H1 (cell line): ENCODE results near the gene LAIR1. TPM values are rescaled to one million over a fixed set of nuclear protein-coding genes. Genes with fewer than 3 reads are reported as not detected.

ENCODE experiments used
- CHD1 ChIP-seq: IDR thresholded peaks from 2 replicates; pipeline ENCODE4 v1.6.1; 2012; ENCODE audit warnings: low read depth, low read length, improper control_type of control experiment
- JUN ChIP-seq: IDR thresholded peaks from 2 replicates; pipeline ENCODE4 v1.6.1; 2011; ENCODE audit warnings: low read depth, mild to moderate bottlenecking, improper control_type of control experiment, low read length
- NANOG ChIP-seq: IDR thresholded peaks from 2 replicates; pipeline ENCODE4 v1.6.1; 2011; ENCODE audit warnings: low read length, low read depth, mild to moderate bottlenecking, inconsistent platforms; ENCODE audit not compliant: insufficient read depth, poor library complexity, severe bottlenecking
- SIN3A ChIP-seq, 2 experiments: IDR thresholded peaks in 1 of 2; conservative IDR thresholded peaks in 1 of 2; 2 replicates each; pipeline ENCODE4 v1.6.1; 2011 to 2012; ENCODE audit warnings: low read length in 2 of 2, improper control_type of control experiment in 1 of 2, low read depth in 1 of 2, mild to moderate bottlenecking in 1 of 2
- TAF1 ChIP-seq: IDR thresholded peaks from 2 replicates; pipeline ENCODE4 v1.6.1; 2011; ENCODE audit warnings: mild to moderate bottlenecking, low read depth, low read length
- USF2 ChIP-seq: IDR thresholded peaks from 2 replicates; pipeline ENCODE4 v1.6.1; 2011; ENCODE audit warnings: low read length, improper control_type of control experiment
- polyA plus RNA-seq, 7 experiments: library from polyadenylated mRNA; depleted of rRNA in 3 of 7; stranded (reverse) in 5 of 7; unstranded in 2 of 7; fragments of >200 nt in 5 of 7; fragments of 200-250 nt in 2 of 7; gene quantifications; 1 replicate in 5 of 7; 2 replicates in 1 of 7; 4 replicates in 1 of 7; pipeline versions ENCODE4 v1.2.1 to v1.2.3, GENCODE V29; 2011 to 2013; ENCODE audit warnings: missing spikeins in 2 of 7, mixed read lengths in 2 of 7
- total RNA-seq: library from RNA; stranded (reverse); fragmentation: NEBNext Ultra II Directional; extraction: Animal tissue kit (Norgen Biotek cat#: 25700); gene quantifications from 2 replicates; pipeline ENCODE4 v1.2.1, GENCODE V29; 2021
- TF ChIP-seq, protein P1 (sequence below): fragments of 300-600 bp; sonication (generic); IDR thresholded peaks from 2 replicates; pipeline ENCODE4 v1.7.1; 2012; ENCODE audit warnings: low read length, moderate library complexity, mild to moderate bottlenecking, inconsistent platforms; ENCODE audit not compliant: insufficient replicate concordance
- TF ChIP-seq, protein P2 (sequence below): IDR thresholded peaks from 2 replicates; pipeline ENCODE4 v1.6.1; 2012; ENCODE audit warnings: inconsistent platforms
- TF ChIP-seq, protein P3 (sequence below): IDR thresholded peaks from 2 replicates; pipeline ENCODE4 v1.6.1; 2012; ENCODE audit warnings: inconsistent platforms

Gene LAIR1
- total and polyA plus RNA-seq, 2 of the 8 experiments (the other 6 are each of a cell fraction or from before 2014, with no cell fraction given): 0.18 TPM; not detected in 1

- TF ChIP-seq, protein P1, sequence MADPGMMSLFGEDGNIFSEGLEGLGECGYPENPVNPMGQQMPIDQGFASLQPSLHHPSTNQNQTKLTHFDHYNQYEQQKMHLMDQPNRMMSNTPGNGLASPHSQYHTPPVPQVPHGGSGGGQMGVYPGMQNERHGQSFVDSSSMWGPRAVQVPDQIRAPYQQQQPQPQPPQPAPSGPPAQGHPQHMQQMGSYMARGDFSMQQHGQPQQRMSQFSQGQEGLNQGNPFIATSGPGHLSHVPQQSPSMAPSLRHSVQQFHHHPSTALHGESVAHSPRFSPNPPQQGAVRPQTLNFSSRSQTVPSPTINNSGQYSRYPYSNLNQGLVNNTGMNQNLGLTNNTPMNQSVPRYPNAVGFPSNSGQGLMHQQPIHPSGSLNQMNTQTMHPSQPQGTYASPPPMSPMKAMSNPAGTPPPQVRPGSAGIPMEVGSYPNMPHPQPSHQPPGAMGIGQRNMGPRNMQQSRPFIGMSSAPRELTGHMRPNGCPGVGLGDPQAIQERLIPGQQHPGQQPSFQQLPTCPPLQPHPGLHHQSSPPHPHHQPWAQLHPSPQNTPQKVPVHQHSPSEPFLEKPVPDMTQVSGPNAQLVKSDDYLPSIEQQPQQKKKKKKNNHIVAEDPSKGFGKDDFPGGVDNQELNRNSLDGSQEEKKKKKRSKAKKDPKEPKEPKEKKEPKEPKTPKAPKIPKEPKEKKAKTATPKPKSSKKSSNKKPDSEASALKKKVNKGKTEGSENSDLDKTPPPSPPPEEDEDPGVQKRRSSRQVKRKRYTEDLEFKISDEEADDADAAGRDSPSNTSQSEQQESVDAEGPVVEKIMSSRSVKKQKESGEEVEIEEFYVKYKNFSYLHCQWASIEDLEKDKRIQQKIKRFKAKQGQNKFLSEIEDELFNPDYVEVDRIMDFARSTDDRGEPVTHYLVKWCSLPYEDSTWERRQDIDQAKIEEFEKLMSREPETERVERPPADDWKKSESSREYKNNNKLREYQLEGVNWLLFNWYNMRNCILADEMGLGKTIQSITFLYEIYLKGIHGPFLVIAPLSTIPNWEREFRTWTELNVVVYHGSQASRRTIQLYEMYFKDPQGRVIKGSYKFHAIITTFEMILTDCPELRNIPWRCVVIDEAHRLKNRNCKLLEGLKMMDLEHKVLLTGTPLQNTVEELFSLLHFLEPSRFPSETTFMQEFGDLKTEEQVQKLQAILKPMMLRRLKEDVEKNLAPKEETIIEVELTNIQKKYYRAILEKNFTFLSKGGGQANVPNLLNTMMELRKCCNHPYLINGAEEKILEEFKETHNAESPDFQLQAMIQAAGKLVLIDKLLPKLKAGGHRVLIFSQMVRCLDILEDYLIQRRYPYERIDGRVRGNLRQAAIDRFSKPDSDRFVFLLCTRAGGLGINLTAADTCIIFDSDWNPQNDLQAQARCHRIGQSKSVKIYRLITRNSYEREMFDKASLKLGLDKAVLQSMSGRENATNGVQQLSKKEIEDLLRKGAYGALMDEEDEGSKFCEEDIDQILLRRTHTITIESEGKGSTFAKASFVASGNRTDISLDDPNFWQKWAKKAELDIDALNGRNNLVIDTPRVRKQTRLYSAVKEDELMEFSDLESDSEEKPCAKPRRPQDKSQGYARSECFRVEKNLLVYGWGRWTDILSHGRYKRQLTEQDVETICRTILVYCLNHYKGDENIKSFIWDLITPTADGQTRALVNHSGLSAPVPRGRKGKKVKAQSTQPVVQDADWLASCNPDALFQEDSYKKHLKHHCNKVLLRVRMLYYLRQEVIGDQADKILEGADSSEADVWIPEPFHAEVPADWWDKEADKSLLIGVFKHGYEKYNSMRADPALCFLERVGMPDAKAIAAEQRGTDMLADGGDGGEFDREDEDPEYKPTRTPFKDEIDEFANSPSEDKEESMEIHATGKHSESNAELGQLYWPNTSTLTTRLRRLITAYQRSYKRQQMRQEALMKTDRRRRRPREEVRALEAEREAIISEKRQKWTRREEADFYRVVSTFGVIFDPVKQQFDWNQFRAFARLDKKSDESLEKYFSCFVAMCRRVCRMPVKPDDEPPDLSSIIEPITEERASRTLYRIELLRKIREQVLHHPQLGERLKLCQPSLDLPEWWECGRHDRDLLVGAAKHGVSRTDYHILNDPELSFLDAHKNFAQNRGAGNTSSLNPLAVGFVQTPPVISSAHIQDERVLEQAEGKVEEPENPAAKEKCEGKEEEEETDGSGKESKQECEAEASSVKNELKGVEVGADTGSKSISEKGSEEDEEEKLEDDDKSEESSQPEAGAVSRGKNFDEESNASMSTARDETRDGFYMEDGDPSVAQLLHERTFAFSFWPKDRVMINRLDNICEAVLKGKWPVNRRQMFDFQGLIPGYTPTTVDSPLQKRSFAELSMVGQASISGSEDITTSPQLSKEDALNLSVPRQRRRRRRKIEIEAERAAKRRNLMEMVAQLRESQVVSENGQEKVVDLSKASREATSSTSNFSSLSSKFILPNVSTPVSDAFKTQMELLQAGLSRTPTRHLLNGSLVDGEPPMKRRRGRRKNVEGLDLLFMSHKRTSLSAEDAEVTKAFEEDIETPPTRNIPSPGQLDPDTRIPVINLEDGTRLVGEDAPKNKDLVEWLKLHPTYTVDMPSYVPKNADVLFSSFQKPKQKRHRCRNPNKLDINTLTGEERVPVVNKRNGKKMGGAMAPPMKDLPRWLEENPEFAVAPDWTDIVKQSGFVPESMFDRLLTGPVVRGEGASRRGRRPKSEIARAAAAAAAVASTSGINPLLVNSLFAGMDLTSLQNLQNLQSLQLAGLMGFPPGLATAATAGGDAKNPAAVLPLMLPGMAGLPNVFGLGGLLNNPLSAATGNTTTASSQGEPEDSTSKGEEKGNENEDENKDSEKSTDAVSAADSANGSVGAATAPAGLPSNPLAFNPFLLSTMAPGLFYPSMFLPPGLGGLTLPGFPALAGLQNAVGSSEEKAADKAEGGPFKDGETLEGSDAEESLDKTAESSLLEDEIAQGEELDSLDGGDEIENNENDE: no peak
- TF ChIP-seq USF2: no peak
- TF ChIP-seq JUN: no peak
- TF ChIP-seq TAF1: no peak
- TF ChIP-seq NANOG: no peak
- TF ChIP-seq CHD1: no peak
- TF ChIP-seq, protein P2, sequence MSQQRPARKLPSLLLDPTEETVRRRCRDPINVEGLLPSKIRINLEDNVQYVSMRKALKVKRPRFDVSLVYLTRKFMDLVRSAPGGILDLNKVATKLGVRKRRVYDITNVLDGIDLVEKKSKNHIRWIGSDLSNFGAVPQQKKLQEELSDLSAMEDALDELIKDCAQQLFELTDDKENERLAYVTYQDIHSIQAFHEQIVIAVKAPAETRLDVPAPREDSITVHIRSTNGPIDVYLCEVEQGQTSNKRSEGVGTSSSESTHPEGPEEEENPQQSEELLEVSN: no peak
- TF ChIP-seq SIN3A (conservative IDR thresholded peaks at IDR 0.05 in 1 of 2, IDR thresholded peaks at IDR 0.05 in 1 of 2; ENCODE audit: low read depth in 1 of 2, low read length in 2 of 2): no peak
- TF ChIP-seq, protein P3, sequence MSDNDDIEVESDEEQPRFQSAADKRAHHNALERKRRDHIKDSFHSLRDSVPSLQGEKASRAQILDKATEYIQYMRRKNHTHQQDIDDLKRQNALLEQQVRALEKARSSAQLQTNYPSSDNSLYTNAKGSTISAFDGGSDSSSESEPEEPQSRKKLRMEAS: no peak
These were observed 9.1 kb downstream of the LAIR1 start (continued) for GRCh38 chr19:54355675-54356074.
